ENCODE data around the gene ADH6. TPM values are rescaled to one million over a fixed set of nuclear protein-coding genes. Genes with fewer than 3 reads are reported as not detected.

The ADH6 gene
- total and polyA plus RNA-seq, 2 of the 13 experiments (the other 11 are each of a cell fraction or from before 2014, with no cell fraction given) = 39.8 to 73.9 TPM

GRCh38 chr4:99208719-99209075 is 10.3 kb downstream of the ADH6 start:
- in situ Hi-C loops (cut with HindIII; ENCODE audit: extremely low pct_ligation_motif_present, low pct_unique_long_range_greater_than_20kb) (no loop called here), intact Hi-C loops (cut with micrococcal nuclease; ENCODE audit: unreplicated experiment) (no loop called here)
- Histone ChIP-seq H4K20me1 (ENCODE audit: insufficient read depth, low read length) (no peaks in the 10 kb centered on the region), H3K27me3 (ENCODE audit: control insufficient read depth in 1 of 2, insufficient read depth in 2 of 2, low read length in 2 of 2) (no peaks in the 10 kb centered on the region), H3K4me1 (ENCODE audit: insufficient read depth, low read length) (peaks cover 44% of the 10 kb centered on the region), H3K4me2 (ENCODE audit: low read depth, low read length) (no peak overlapping the region), H3K36me3 (replicated peaks in 1 of 2; ENCODE audit: control insufficient read depth in 1 of 2, insufficient read depth in 2 of 2, low read length in 2 of 2) (peaks cover 7 to 31% of the 10 kb centered on the region in 2 experiments; a peak in 4 of 5 replicates), H3K27ac (ENCODE audit: extremely low read length, insufficient read depth, low read length) (no peak overlapping the region), H3K4me3 (replicated peaks in 1 of 3; ENCODE audit: insufficient read depth in 1 of 3, low read depth in 2 of 3, low read length in 3 of 3) (no peak overlapping the region), H3K9me3 (ENCODE audit: low read length) (no peaks in the 10 kb centered on the region), H3K9ac (ENCODE audit: insufficient read depth, low read depth, low read length) (no peak overlapping the region), H3K79me2 (ENCODE audit: insufficient read depth, low read length) (no peaks in the 10 kb centered on the region), H2AFZ (ENCODE audit: low read length) (no peak overlapping the region)
- TF ChIP-seq ATF1 (CRISPR knock-in tag; IDR thresholded peaks at IDR 0.05) = no peak
- no peak for TF ChIP-seq ZGPAT (CRISPR knock-in tag; IDR thresholded peaks at IDR 0.05)
- TF ChIP-seq NCOA5 (CRISPR knock-in tag; IDR thresholded peaks at IDR 0.05) = no peak
- no peak for TF ChIP-seq BRCA1 (CRISPR knock-in tag; IDR thresholded peaks at IDR 0.05)
- no peak for TF ChIP-seq GRHL1 (CRISPR knock-in tag; conservative IDR thresholded peaks at IDR 0.05)
- TF ChIP-seq KDM1A (CRISPR knock-in tag; IDR thresholded peaks at IDR 0.05) = no peak
- TF ChIP-seq RFX5 (IDR thresholded peaks at IDR 0.05; ENCODE audit: low read depth, low read length) = no peak
- TF ChIP-seq ZEB1 (IDR thresholded peaks at IDR 0.05; ENCODE audit: insufficient replicate concordance, low read depth) = no peak
- TF ChIP-seq NBN (conservative IDR thresholded peaks at IDR 0.05) = no peak
- TF ChIP-seq SAP130 (CRISPR knock-in tag; IDR thresholded peaks at IDR 0.05; ENCODE audit: low read depth) = no peak
- no peak for TF ChIP-seq ISX (CRISPR knock-in tag; conservative IDR thresholded peaks at IDR 0.05)
- TF ChIP-seq NFRKB (IDR thresholded peaks at IDR 0.05) = no peak
- TF ChIP-seq ZNF407 (CRISPR knock-in tag; IDR thresholded peaks at IDR 0.05; ENCODE audit: not compliant biosample characterization) = no peak
- no peak for TF ChIP-seq ATF5 (CRISPR knock-in tag; IDR thresholded peaks at IDR 0.05; ENCODE audit: low read depth)
- TF ChIP-seq ZSCAN20 (CRISPR knock-in tag; IDR thresholded peaks at IDR 0.05; ENCODE audit: borderline replicate concordance) = no peak
- no peak for ATAC-seq
- DNase-seq (ENCODE audit: low spot score) = no peak
- WGBS (ENCODE audit: low lambda C conversion rate) = 97% methylated on average over 2 of the region's 2 CpGs
- no TSS peak for BruUV-seq (replicated peaks)
- ChIA-PET CTCF (ENCODE audit: low intra/inter-chr PET ratio, low total read pairs) (no interaction called here), POLR2A (no interaction called here)
- FAIRE-seq = no peak

Measured in HepG2 (cell line).